ENCODE results near the gene DNMT3B.

Gene DNMT3B

GRCh38 chr20:32828029-32828680 lies 66.0 kb downstream of the DNMT3B start:
- no peak for DNase-seq

GRCh38 chr20:32829311-32830005 lies 67.3 kb downstream of the DNMT3B start:
- no peak for DNase-seq

- no peak for DNase-seq
Measured at GRCh38 chr20:32830437-32830836, 68.3 kb downstream of the DNMT3B start.

- DNase-seq: no peak
Measured at GRCh38 chr20:32831982-32832381, 69.8 kb downstream of the DNMT3B start.

- no peak for DNase-seq
Measured at GRCh38 chr20:32832664-32833063, 70.5 kb downstream of the DNMT3B start.

DNA sequence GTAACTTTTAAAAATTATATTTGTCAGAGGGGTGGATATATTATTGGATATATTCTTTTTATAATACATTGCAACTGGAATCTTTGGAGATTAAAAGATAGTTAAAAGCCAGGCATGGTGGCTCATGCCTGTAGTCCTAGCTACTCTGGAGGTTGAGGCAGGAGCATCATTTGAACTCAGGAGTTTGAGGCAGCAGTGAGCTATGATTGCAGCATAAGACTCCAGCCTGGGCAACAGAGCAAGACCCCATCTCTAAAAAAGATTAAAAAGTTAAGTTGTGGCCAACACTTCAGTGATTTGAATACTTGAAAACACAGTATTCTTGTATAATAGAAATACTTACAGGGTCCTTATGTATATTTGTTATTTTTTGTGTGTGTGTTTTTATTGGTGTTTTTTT lies 72.8 kb downstream of the DNMT3B start:
- DNase-seq: no peak

GRCh38 chr20:32837157-32837556 lies 75.0 kb downstream of the DNMT3B start:
- DNase-seq: no peak

- no peak for DNase-seq
Measured at GRCh38 chr20:32839227-32839981, 77.2 kb downstream of the DNMT3B start.

GRCh38 chr20:32839982-32840285 lies 77.7 kb downstream of the DNMT3B start:
- no peak for DNase-seq

DNA sequence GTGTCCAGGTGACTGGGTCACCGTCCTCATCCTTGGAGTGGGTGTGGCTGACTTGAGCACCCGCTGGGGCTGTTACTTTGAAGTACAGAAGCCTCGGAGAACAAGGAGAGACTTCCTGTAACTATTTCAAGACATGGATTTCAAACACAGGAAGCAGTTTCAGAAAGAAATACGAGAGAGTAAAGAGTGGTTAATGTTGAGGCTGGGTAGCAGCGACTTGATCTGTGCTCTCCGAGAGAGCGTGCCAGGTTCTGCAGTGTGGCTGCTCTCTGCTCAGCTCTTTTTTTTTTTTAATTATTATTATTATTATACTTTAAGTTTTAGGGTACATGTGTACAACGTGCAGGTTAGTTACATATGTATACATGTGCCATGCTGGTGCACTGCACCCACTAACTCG lies 79.0 kb downstream of the DNMT3B start:
- DNase-seq: no peak

DNA sequence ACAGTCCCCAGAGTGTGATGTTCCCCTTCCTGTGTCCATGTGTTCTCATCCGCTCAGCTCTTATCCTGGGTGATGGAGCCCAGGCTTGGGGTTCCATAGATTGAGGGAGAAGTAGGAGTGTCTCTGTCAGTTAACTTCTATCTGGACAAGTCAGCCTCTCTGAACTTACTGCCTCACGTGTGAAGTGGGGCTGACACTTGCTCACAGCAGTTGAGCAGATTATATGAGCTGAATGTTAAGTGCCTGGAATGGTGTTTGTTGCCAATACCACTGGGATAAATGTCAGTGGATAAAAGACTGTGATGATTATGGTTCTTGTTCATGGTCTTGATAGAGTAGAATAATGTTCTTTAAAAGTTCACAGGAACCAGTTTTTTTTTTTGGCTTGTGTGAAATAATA lies 79.4 kb downstream of the DNMT3B start:
- no peak for DNase-seq

- DNase-seq: no peak
Measured at GRCh38 chr20:32842688-32843524, 80.7 kb downstream of the DNMT3B start.

DNA sequence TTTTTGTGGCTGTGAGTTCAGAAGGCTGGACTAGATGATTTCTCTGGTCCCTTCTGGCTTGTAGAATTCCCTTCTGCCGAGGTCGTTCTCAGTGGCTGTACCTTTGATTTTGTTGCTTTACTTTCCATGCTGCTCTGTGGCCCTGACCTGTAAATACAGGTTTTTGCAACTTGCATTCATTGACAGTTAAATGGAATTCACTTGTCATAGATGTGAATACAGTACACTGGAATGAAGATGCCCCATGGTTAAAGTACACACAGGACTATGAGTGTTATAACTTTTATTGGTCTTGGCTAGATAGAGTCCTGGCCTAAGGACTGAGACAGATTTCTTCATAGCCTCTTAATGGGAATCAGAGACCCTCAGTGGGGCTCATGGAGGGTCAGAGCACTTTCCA lies 83.6 kb downstream of the DNMT3B start:
- DNase-seq: no peak

GRCh38 chr20:32846852-32847251 lies 84.7 kb downstream of the DNMT3B start:
- DNase-seq: no peak

DNA sequence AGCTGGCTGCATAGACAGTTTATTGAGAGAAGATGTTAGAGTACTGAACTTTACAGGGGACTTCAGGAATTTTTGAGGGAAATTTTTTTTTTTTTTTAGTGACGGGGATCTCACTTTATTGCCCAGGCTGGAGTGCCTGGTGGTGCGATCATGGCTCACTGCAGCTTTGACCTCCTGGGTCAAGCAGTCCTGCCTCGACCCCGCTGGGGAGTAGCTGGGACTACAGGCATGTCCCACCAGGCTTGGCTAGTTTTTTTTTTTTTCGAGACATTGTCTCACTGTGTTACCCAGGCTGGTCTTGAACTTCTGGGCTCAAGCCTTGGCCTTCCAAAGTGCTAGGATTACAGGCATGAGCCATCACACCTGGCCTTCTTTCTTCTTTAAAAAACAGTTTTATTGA lies 85.8 kb downstream of the DNMT3B start:
- DNase-seq: no peak

DNA sequence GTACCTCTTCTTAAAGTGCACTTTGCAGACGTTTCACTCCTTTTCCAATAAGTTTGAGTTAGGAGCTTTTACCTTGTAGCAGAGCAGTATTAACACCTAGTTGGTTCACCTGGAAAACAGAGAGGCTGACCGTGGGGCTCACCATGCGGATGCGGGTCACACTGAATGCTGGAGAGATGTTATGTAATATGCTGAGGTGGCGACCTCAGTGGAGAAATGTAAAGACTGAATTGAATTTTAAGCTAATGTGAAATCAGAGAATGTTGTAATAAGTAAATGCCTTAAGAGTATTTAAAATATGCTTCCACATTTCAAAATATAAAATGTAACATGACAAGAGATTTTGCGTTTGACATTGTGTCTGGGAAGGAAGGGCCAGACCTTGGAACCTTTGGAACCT lies 86.7 kb downstream of the DNMT3B start:
- DNase-seq: no peak

DNA sequence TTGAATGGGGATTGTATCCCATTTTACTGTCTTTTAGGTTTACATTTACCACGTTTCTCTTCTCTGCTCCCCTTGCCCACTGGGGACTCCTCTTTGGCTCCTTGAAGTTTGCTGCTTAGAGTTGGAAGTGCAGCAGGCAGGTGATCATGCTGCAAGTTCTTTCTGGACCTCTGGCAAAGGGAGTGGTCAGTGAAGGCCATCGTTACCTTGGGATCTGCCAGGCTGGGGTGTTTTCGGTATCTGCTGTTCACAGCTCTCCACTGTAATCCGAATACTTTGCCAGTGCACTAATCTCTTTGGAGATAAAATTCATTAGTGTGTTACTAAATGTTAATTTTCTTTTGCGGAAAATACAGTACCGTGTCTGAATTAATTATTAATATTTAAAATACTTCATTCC lies 87.4 kb downstream of the DNMT3B start:
- DNase-seq: no peak

DNA sequence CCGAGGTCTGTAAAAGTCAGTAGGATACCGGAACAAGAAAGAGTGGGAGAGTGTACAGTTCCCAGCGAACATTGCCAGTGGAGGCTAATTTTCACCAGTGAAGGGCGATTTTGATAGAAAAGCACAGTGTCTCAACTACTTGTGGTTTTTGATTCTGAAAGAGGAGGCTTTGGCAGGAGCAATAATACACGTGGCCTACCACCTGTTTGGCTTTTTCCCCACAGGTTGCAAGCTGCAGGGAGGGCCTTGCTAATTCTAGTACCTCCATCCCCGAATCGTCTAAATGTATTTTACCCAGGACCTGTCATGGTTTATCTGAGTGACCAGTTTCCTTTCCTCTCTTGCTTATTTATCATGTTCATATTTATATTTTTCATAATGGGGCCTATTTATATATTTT lies 93.2 kb downstream of the DNMT3B start:
- no peak for DNase-seq

- DNase-seq: no peak
Measured at GRCh38 chr20:32858189-32858588, 96.0 kb downstream of the DNMT3B start.
